KMS-11 (cell line): ENCODE results near the gene S100A5.

ENCODE experiments used
- H2AFZ ChIP-seq: fragments of 200-600 bp; sonication (generic); 2 replicates; pipeline ENCODE4 v1.6.1; 2016; ENCODE audit warnings: antibody characterized with exemption, mixed run types, low read depth
- H3K27ac ChIP-seq: fragments of 200-600 bp; sonication (generic); 2 replicates; pipeline ENCODE4 v1.6.1; 2016; ENCODE audit warnings: mild to moderate bottlenecking, mixed run types
- H3K27me3 ChIP-seq: fragments of 200-600 bp; sonication (generic); 2 replicates; pipeline ENCODE4 v1.6.1; 2017; ENCODE audit warnings: mild to moderate bottlenecking, low read depth, mixed run types, moderate library complexity; ENCODE audit not compliant: insufficient read depth
- H3K36me3 ChIP-seq: fragments of 200-600 bp; sonication (generic); 2 replicates; pipeline ENCODE4 v1.6.1; 2017; ENCODE audit warnings: mild to moderate bottlenecking, mixed run types; ENCODE audit not compliant: insufficient read depth
- H3K4me1 ChIP-seq: fragments of 200-600 bp; sonication (generic); 2 replicates; pipeline ENCODE4 v1.6.1; 2016; ENCODE audit warnings: mild to moderate bottlenecking, low read depth, mixed run types; ENCODE audit not compliant: poor library complexity, severe bottlenecking
- H3K4me2 ChIP-seq: fragments of 200-600 bp; sonication (generic); 2 replicates; pipeline ENCODE4 v1.7.0; 2016; ENCODE audit warnings: mild to moderate bottlenecking, mixed run types
- H3K4me3 ChIP-seq: fragments of 200-600 bp; sonication (generic); IDR thresholded peaks from 2 replicates; pipeline ENCODE4 v1.6.1; 2017; ENCODE audit warnings: low read depth, low read length, mixed read lengths; ENCODE audit not compliant: insufficient read depth
- H3K79me2 ChIP-seq: fragments of 200-600 bp; sonication (generic); 2 replicates; pipeline ENCODE4 v1.6.1; 2016; ENCODE audit warnings: low read depth, mixed run types; ENCODE audit not compliant: insufficient read depth
- H3K9ac ChIP-seq: fragments of 200-600 bp; sonication (generic); 2 replicates; pipeline ENCODE4 v1.6.1; 2016; ENCODE audit warnings: mild to moderate bottlenecking, mixed run types
- H4K20me1 ChIP-seq: fragments of 200-600 bp; sonication (generic); 2 replicates; pipeline ENCODE4 v1.6.1; 2016; ENCODE audit warnings: mild to moderate bottlenecking, mixed run types; ENCODE audit not compliant: insufficient read depth
- TF ChIP-seq, protein P1 (sequence below): fragments of 200-600 bp; sonication (generic); conservative IDR thresholded peaks from 2 replicates; pipeline ENCODE4 v1.6.1; 2017; ENCODE audit warnings: low read depth, mild to moderate bottlenecking, antibody characterized with exemption, low read length, moderate library complexity, mixed read lengths

Gene S100A5

GRCh38 chr1:153513666-153514065, 27.1 kb downstream of the S100A5 start:
- TF ChIP-seq, protein P1, sequence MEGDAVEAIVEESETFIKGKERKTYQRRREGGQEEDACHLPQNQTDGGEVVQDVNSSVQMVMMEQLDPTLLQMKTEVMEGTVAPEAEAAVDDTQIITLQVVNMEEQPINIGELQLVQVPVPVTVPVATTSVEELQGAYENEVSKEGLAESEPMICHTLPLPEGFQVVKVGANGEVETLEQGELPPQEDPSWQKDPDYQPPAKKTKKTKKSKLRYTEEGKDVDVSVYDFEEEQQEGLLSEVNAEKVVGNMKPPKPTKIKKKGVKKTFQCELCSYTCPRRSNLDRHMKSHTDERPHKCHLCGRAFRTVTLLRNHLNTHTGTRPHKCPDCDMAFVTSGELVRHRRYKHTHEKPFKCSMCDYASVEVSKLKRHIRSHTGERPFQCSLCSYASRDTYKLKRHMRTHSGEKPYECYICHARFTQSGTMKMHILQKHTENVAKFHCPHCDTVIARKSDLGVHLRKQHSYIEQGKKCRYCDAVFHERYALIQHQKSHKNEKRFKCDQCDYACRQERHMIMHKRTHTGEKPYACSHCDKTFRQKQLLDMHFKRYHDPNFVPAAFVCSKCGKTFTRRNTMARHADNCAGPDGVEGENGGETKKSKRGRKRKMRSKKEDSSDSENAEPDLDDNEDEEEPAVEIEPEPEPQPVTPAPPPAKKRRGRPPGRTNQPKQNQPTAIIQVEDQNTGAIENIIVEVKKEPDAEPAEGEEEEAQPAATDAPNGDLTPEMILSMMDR = no peak
- Histone ChIP-seq H3K9ac (no peak overlapping the region), H3K27ac (no peak overlapping the region), H3K4me2 (no peak overlapping the region), H3K36me3 (no peaks in the 10 kb centered on the region), H3K4me1 (peaks cover 13% of the 10 kb centered on the region), H2AFZ (no peak overlapping the region), H4K20me1 (no peaks in the 10 kb centered on the region), H3K27me3 (no peaks in the 10 kb centered on the region), H3K4me3 (no peak overlapping the region), H3K79me2 (no peaks in the 10 kb centered on the region)

DNA sequence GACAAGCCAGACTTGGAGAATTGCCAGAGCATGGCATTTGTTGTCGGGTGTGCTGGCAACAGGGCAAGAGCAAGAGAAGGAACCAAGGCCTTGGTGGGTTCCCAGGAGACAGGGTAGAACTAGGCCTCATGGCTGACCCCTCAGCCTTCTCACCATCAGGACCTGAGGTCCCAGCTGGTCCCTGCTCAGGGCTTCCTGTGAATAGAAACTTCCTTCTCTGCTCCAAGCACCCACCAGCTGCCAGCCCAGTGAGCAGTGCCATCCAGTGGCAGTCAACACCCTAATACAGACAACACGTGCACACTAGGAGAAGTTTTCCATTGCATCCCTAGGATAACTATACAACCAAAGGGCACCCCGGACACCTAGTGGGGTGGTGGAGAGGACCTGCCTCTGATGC, 27.7 kb downstream of the S100A5 start:
- Histone ChIP-seq H3K27ac (no peak overlapping the region), H3K4me2 (no peak overlapping the region), H3K4me1 (peaks cover 10% of the 10 kb centered on the region), H3K79me2 (no peaks in the 10 kb centered on the region), H3K9ac (no peak overlapping the region), H3K27me3 (no peaks in the 10 kb centered on the region), H4K20me1 (no peaks in the 10 kb centered on the region), H3K36me3 (no peaks in the 10 kb centered on the region), H3K4me3 (no peak overlapping the region), H2AFZ (no peak overlapping the region)
- TF ChIP-seq, protein P1 = no peak

DNA sequence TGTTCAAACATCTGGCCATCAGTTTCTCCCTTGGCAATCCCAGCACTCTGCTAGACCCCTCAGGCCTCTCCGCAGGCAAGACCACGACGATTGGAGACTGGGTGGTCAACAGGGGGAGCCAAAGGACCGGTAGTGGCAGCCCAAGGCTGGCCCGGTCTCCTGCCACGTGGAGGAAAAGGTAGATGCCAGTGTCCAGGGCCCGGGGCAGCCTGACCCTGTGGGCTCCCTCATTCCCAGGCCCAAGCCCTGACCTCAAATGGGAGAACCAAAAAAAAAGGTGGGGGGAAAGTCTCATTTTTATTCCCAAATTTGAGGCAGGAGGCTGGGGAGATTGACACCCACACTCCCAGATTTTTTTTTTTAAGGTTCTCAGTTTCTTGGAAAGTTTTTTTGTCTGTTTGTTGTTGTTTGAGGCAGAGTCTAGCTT, 29.7 kb downstream of the S100A5 start:
- Histone ChIP-seq H3K4me3 (no peak overlapping the region), H3K4me1 (peaks cover 10% of the 10 kb centered on the region), H3K27ac (no peak overlapping the region), H3K9ac (peak overlapping the region; percentile 23; the same call in 1 of the 2 replicates), H2AFZ (peak overlapping the region; percentile 80), H3K36me3 (no peaks in the 10 kb centered on the region), H4K20me1 (no peaks in the 10 kb centered on the region), H3K27me3 (no peaks in the 10 kb centered on the region), H3K79me2 (no peaks in the 10 kb centered on the region), H3K4me2 (peak overlapping the region; percentile 18)
- TF ChIP-seq, protein P1 = peak; percentile 100

- H3K4me1 ChIP-seq = peaks cover 10% of the 10 kb centered on the region
- TF ChIP-seq, protein P1 = peak; percentile 99
- H2AFZ ChIP-seq = peak overlapping the region; percentile 80; the same call in 1 of the 2 replicates
- no peaks in the 10 kb centered on the region for H3K27me3 ChIP-seq
- H3K4me2 ChIP-seq = no peak overlapping the region
- no peak overlapping the region for H3K4me3 ChIP-seq
- no peaks in the 10 kb centered on the region for H4K20me1 ChIP-seq
- no peaks in the 10 kb centered on the region for H3K36me3 ChIP-seq
- H3K79me2 ChIP-seq = no peaks in the 10 kb centered on the region
- no peak overlapping the region for H3K9ac ChIP-seq
- no peak overlapping the region for H3K27ac ChIP-seq
Observed at GRCh38 chr1:153509729-153510354, 30.9 kb downstream of the S100A5 start.
